ENCODE data around the gene CA5B.
"Not testable (repeated sequence)": the region's sequence is repeated elsewhere in the genome, so short reads cannot be mapped to it uniquely, and the experiment has no call there.

Gene CA5B

GRCh38 chrX:15748841-15749240 lies 10.8 kb downstream of the CA5B start:
- no peak for DNase-seq (ENCODE audit: low read depth)

GRCh38 chrX:15749642-15750610 lies 11.9 kb downstream of the CA5B start:
- DNase-seq (ENCODE audit: low read depth) = no peak

- no peak for DNase-seq (ENCODE audit: low read depth)
Observed at GRCh38 chrX:15750611-15751154, 12.6 kb downstream of the CA5B start.

- DNase-seq (ENCODE audit: low read depth) = no peak
Observed at GRCh38 chrX:15751155-15751819, 13.2 kb downstream of the CA5B start.

GRCh38 chrX:15755091-15755490 lies 17.0 kb downstream of the CA5B start:
- DNase-seq (ENCODE audit: low read depth) = no peak

GRCh38 chrX:15758140-15758539 lies 20.1 kb downstream of the CA5B start:
- no peak for DNase-seq (ENCODE audit: low read depth)

GRCh38 chrX:15759886-15760285 lies 21.8 kb downstream of the CA5B start:
- DNase-seq (ENCODE audit: low read depth) = not testable (repeated sequence)

- DNase-seq (ENCODE audit: low read depth) = peak; percentile 4
Observed at GRCh38 chrX:15761564-15762191, 23.6 kb downstream of the CA5B start.

GRCh38 chrX:15769300-15769954 lies 31.4 kb downstream of the CA5B start:
- no peak for DNase-seq (ENCODE audit: low read depth)

GRCh38 chrX:15781961-15782699 lies 44.1 kb downstream of the CA5B start:
- DNase-seq (ENCODE audit: low read depth) = no peak

- DNase-seq (ENCODE audit: low read depth) = no peak
Observed at GRCh38 chrX:15785176-15785750, 47.2 kb downstream of the CA5B start.

GRCh38 chrX:15786915-15787314 lies 48.8 kb downstream of the CA5B start:
- DNase-seq (ENCODE audit: low read depth) = no peak

GRCh38 chrX:15789979-15790768 lies 52.1 kb downstream of the CA5B start, which contains the start of gene ZRSR2:
Gene ZRSR2, plus strand, starts transcription at chrX:15790484. Its CDS starts 12 bp downstream, at chrX:15790496.
- peak; percentile 67 for DNase-seq (ENCODE audit: low read depth)

GRCh38 chrX:15790769-15791290 lies 52.8 kb downstream of the CA5B start:
- no peak for DNase-seq (ENCODE audit: low read depth)

- no peak for DNase-seq (ENCODE audit: low read depth)
Observed at GRCh38 chrX:15797707-15798106, 59.6 kb downstream of the CA5B start.

- no peak for DNase-seq (ENCODE audit: low read depth)
Observed at GRCh38 chrX:15804563-15804962, 66.5 kb downstream of the CA5B start.

GRCh38 chrX:15808254-15808653 lies 70.2 kb downstream of the CA5B start:
- no peak for DNase-seq (ENCODE audit: low read depth)

GRCh38 chrX:15812192-15812938 lies 74.3 kb downstream of the CA5B start:
- no peak for DNase-seq (ENCODE audit: low read depth)

GRCh38 chrX:15813416-15813815 lies 75.3 kb downstream of the CA5B start:
- DNase-seq (ENCODE audit: low read depth) = no peak

Measured in stimulated activated CD8-positive, alpha-beta memory T cell treated with anti-CD3 and anti-CD28 coated beads, Interleukin-15, amount 100 ng/mL, for 1 hour (primary cell).